ENCODE measurements around the gene TMEM185B. TPM values are rescaled to one million over a fixed set of nuclear protein-coding genes. Genes with fewer than 3 reads are reported as not detected.

Gene TMEM185B
- total RNA-seq, 2 experiments from 2014 or later, result 17.7 to 19.0 TPM

- CTCF ChIA-PET, result interaction anchor here (0.6 to 3.1 kb wide), 9 partner anchors 21 to 421 kb away, joined by 3 to 15 read pairs (median 5); partner anchors contain the start of genes PTPN4 and RALB
- TF ChIP-seq, protein P1, sequence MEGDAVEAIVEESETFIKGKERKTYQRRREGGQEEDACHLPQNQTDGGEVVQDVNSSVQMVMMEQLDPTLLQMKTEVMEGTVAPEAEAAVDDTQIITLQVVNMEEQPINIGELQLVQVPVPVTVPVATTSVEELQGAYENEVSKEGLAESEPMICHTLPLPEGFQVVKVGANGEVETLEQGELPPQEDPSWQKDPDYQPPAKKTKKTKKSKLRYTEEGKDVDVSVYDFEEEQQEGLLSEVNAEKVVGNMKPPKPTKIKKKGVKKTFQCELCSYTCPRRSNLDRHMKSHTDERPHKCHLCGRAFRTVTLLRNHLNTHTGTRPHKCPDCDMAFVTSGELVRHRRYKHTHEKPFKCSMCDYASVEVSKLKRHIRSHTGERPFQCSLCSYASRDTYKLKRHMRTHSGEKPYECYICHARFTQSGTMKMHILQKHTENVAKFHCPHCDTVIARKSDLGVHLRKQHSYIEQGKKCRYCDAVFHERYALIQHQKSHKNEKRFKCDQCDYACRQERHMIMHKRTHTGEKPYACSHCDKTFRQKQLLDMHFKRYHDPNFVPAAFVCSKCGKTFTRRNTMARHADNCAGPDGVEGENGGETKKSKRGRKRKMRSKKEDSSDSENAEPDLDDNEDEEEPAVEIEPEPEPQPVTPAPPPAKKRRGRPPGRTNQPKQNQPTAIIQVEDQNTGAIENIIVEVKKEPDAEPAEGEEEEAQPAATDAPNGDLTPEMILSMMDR (IDR thresholded peaks at IDR 0.05), result peak; percentile 61
- Mint-ChIP-seq H3K9me3 (no peaks in the 10 kb centered on the region), H3K4me3 (peak overlapping the region; percentile 97), H3K4me1 (ENCODE audit: low read depth) (peaks cover 67% of the 10 kb centered on the region), H3K27me3 (no peaks in the 10 kb centered on the region), H3K36me3 (ENCODE audit: low read depth) (peaks cover 3% of the 10 kb centered on the region), H3K27ac (peak overlapping the region; percentile 95)
- Histone ChIP-seq H3K9me3 (ENCODE audit: control insufficient read depth in 1 of 2, insufficient read depth in 1 of 2, low read length in 2 of 2) (no peaks in the 10 kb centered on the region), H3K4me3 (ENCODE audit: low read length) (peak overlapping the region; percentile 60), H3K27me3 (ENCODE audit: control insufficient read depth in 1 of 2, insufficient read depth in 2 of 2, low read length in 2 of 2) (no peaks in the 10 kb centered on the region), H3K36me3 (ENCODE audit: insufficient read depth, low read length) (no peaks in the 10 kb centered on the region), H3K27ac (ENCODE audit: low read depth in 1 of 2, low read length in 2 of 2) (peak overlapping the region; percentile 77 to 88), H3K4me1 (ENCODE audit: insufficient read depth, low read length) (peaks cover 51% of the 10 kb centered on the region)
- POLR2A ChIA-PET, result interaction anchor here (0.5 to 3.0 kb wide), 29 partner anchors 21 to 536 kb away, joined by 3 to 32 read pairs (median 5); partner anchors contain the start of genes EPB41L5, PTPN4, RALB and TMEM177
- DNase-seq, result peak; percentile 63 to 93 (median 74)
- ATAC-seq (ENCODE audit: poor library complexity), result peak; percentile 92
- intact Hi-C loops (cut with DNase I, micrococcal nuclease), result loop anchor here (1.0 to 10.0 kb wide), 7 partner anchors 55 to 812 kb away; partner anchors contain the start of genes C2orf76 (in 1 of the 2), DBI (in 1 of the 2) and PTPN4 (in 1 of the 2)
Observed at GRCh38 chr2:120177001-120177621, 46.1 kb downstream of the TMEM185B start.

- no peaks in the 10 kb centered on the region for H3K36me3 ChIP-seq (ENCODE audit: insufficient read depth, low read length)
- Mint-ChIP-seq H3K4me3 (peak overlapping the region; percentile 97), H3K27ac (peak overlapping the region; percentile 95), H3K4me1 (ENCODE audit: low read depth) (peaks cover 61% of the 10 kb centered on the region), H3K27me3 (no peaks in the 10 kb centered on the region), H3K36me3 (ENCODE audit: low read depth) (peaks cover 3% of the 10 kb centered on the region), H3K9me3 (no peaks in the 10 kb centered on the region)
- peak overlapping the region; percentile 77 to 88 for H3K27ac ChIP-seq (ENCODE audit: low read depth in 1 of 2, low read length in 2 of 2)
- ChIA-PET CTCF (interaction anchor here (0.6 to 3.1 kb wide), 9 partner anchors 21 to 421 kb away, joined by 3 to 15 read pairs (median 5); partner anchors contain the start of genes PTPN4 and RALB), POLR2A (interaction anchor here (0.5 to 3.0 kb wide), 30 partner anchors 21 to 535 kb away, joined by 3 to 32 read pairs (median 5); partner anchors contain the start of genes EPB41L5, PTPN4, RALB and TMEM177)
- H3K27me3 ChIP-seq (ENCODE audit: control insufficient read depth in 1 of 2, insufficient read depth in 2 of 2, low read length in 2 of 2), result no peaks in the 10 kb centered on the region
- peak overlapping the region; percentile 60 for H3K4me3 ChIP-seq (ENCODE audit: low read length)
- DNase-seq, result peak in 1 of 14 experiments; percentile 27
- peak; percentile 1 for ATAC-seq (ENCODE audit: poor library complexity)
- no peaks in the 10 kb centered on the region for H3K9me3 ChIP-seq (ENCODE audit: control insufficient read depth in 1 of 2, insufficient read depth in 1 of 2, low read length in 2 of 2)
- TF ChIP-seq, protein P1 (IDR thresholded peaks at IDR 0.05), result no peak
- peaks cover 45% of the 10 kb centered on the region for H3K4me1 ChIP-seq (ENCODE audit: insufficient read depth, low read length)
- intact Hi-C loops (cut with DNase I, micrococcal nuclease), result loop anchor here (2.0 to 10.0 kb wide), 5 partner anchors 56 to 812 kb away; partner anchors contain the start of genes C2orf76 (in 1 of the 2), DBI (in 1 of the 2) and PTPN4 (in 1 of the 2)
Observed at GRCh38 chr2:120176526-120176925, 46.7 kb downstream of the TMEM185B start.

GRCh38 chr2:120174963-120175581 is 48.1 kb downstream of the TMEM185B start:
- ATAC-seq (ENCODE audit: poor library complexity) (no peak), DNase-seq (peak in 4 of 14 experiments; percentile 26 to 79 (median 74))
- intact Hi-C loops (cut with DNase I, micrococcal nuclease), result loop anchor here (1.0 to 10.0 kb wide), 11 partner anchors 57 to 810 kb away; partner anchors contain the start of genes C2orf76 (in 1 of the 2), DBI (in 1 of the 2), EPB41L5 (in 1 of the 2) and PTPN4 (in 1 of the 2)
- POLR2A ChIA-PET, result interaction anchor here (0.6 to 3.0 kb wide), 14 partner anchors 10 to 533 kb away, joined by 3 to 32 read pairs (median 4); partner anchors contain the start of genes EPB41L5, RALB and TMEM177
- Histone ChIP-seq H3K36me3 (ENCODE audit: insufficient read depth, low read length) (no peaks in the 10 kb centered on the region), H3K27ac (ENCODE audit: low read depth in 1 of 2, low read length in 2 of 2) (no peak overlapping the region), H3K9me3 (ENCODE audit: control insufficient read depth in 1 of 2, insufficient read depth in 1 of 2, low read length in 2 of 2) (no peaks in the 10 kb centered on the region), H3K27me3 (ENCODE audit: control insufficient read depth in 1 of 2, insufficient read depth in 2 of 2, low read length in 2 of 2) (no peaks in the 10 kb centered on the region), H3K4me3 (ENCODE audit: low read length) (no peak overlapping the region), H3K4me1 (ENCODE audit: insufficient read depth, low read length) (peaks cover 34% of the 10 kb centered on the region)
- peaks cover 52% of the 10 kb centered on the region for H3K4me1 Mint-ChIP-seq (ENCODE audit: low read depth)
- CTCF ChIA-PET, result interaction anchor here (0.9 to 3.1 kb wide), 12 partner anchors 9 to 472 kb away, joined by 3 to 15 read pairs (median 4); partner anchors contain the start of gene TMEM185B
- peak overlapping the region; percentile 50 for H3K4me3 Mint-ChIP-seq
- H3K36me3 Mint-ChIP-seq (ENCODE audit: low read depth), result peaks cover 3% of the 10 kb centered on the region
- H3K27me3 Mint-ChIP-seq, result no peaks in the 10 kb centered on the region
- peak overlapping the region; percentile 95 for H3K27ac Mint-ChIP-seq
- TF ChIP-seq, protein P1 (IDR thresholded peaks at IDR 0.05), result peak; percentile 88
- H3K9me3 Mint-ChIP-seq, result no peaks in the 10 kb centered on the region
